ENCODE results near the gene RESF1. TPM values are rescaled to one million over a fixed set of nuclear protein-coding genes. Genes with fewer than 3 reads are reported as not detected.

Gene RESF1
- total RNA-seq (100 to 1,000 TPM; 541 to 583 TPM), polyA plus RNA-seq (100 to 1,000 TPM; 129 to 237 (median 154) TPM), total RNA-seq (396 to 1,385 (median 531) reads per million in 6 experiments)

- DNase-seq (peak; percentile 68 to 92 (median 84)), ATAC-seq (peak; percentile 76 to 80)
- peaks cover 30 to 44% (median 42%) of the 10 kb centered on the region in 3 donors for H3K36me3 Mint-ChIP-seq
- peaks cover 36 to 80% (median 69%) of the 10 kb centered on the region in 4 donors for H3K4me1 Mint-ChIP-seq
- H3K27me3 Mint-ChIP-seq = no peaks in the 10 kb centered on the region
- peak within 1 kb of the TSS; percentile 93 to 99 (median 97) for H3K4me3 Mint-ChIP-seq
- POLR2A ChIA-PET = interaction anchor here (0.6 to 4.6 kb wide), 45 partner anchors 9 to 635 kb away, joined by 3 to 112 read pairs (median 6); partner anchors contain the start of genes AMN1 and ETFBKMT
- peak within 1 kb of the TSS; percentile 94 to 99 (median 97) for H3K27ac Mint-ChIP-seq
- H3K9me3 Mint-ChIP-seq = peaks cover 0 to 2% (median 0%) of the 10 kb centered on the region in 9 donors
Observed at GRCh38 chr12:31959161-31959700, at the start of gene RESF1. Gene RESF1, plus strand, starts transcription at chr12:31959415. Its CDS starts 21,541 bp downstream, at chr12:31980956.

DNA sequence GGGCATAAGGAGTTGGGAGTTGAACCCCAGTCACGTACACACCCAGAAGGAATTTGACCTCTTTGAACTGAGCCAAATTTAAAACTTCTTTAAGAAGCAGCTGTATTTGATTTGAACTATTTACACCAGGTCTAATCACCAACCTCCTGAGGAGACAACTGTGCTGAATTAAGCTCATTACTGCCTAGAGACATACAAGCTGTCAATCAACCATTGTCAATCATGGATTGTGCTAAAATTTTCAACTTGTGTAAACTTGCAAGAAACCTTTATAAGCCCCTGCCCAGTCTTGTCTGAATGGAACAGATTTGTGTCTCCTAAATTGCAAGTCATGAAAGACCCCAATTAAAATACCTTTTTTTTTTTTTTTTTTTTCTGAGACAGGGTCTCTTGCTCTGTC is 44.3 kb upstream of the RESF1 start:
- Mint-ChIP-seq H3K27me3 (no peaks in the 10 kb centered on the region), H3K4me3 (no peak overlapping the region), H3K4me1 (peaks cover 0 to 3% (median 1%) of the 10 kb centered on the region in 4 donors), H3K9me3 (peaks cover 0 to 27% (median 8%) of the 10 kb centered on the region in 9 donors), H3K27ac (peak overlapping the region in 1 of 10 donors; percentile 13), H3K36me3 (peaks cover 0 to 19% (median 5%) of the 10 kb centered on the region in 3 donors)
- POLR2A ChIA-PET = interaction anchor here (0.8 kb wide), 1 partner anchor 39 kb away, joined by 7 read pairs; no protein-coding TSS in a partner anchor
- DNase-seq (no peak), ATAC-seq (no peak)

DNA sequence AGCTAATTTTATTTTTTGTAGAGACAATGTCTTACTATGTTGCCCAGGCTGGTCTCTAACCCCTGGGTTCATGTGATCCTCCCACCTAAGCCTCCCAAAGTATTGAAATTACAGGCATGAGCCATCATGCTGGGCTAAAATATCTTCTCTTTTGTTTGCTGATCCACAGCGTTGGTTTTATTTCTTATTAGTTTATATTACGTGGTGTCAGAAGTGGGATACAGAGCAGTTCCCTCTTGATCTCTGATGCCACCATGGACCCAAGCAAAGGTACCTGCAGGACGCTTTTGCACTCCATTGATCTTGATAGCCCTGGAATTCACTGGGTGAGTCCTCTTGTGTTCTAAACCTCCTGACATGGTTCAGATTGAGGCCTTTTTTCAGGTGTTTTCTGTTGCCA is 43.8 kb upstream of the RESF1 start:
- peaks cover 0 to 28% (median 3%) of the 10 kb centered on the region in 9 donors for H3K9me3 Mint-ChIP-seq
- ATAC-seq (no peak), DNase-seq (no peak)
- no peak overlapping the region for H3K27ac Mint-ChIP-seq
- H3K4me3 Mint-ChIP-seq = no peak overlapping the region
- POLR2A ChIA-PET = interaction anchor here (0.8 to 1.4 kb wide), 2 partner anchors 25 to 38 kb away, joined by 4 to 7 read pairs; no protein-coding TSS in a partner anchor
- H3K4me1 Mint-ChIP-seq = peaks cover 0 to 3% (median 1%) of the 10 kb centered on the region in 4 donors
- H3K27me3 Mint-ChIP-seq = no peaks in the 10 kb centered on the region
- H3K36me3 Mint-ChIP-seq = peaks cover 0 to 19% (median 5%) of the 10 kb centered on the region in 3 donors

GRCh38 chr12:31922341-31923062 is 36.7 kb upstream of the RESF1 start:
- H3K36me3 Mint-ChIP-seq = peaks cover 0 to 27% (median 25%) of the 10 kb centered on the region in 3 donors
- POLR2A ChIA-PET = interaction anchor here (0.6 to 1.1 kb wide), 2 partner anchors 10 to 41 kb away, joined by 3 read pairs; no protein-coding TSS in a partner anchor
- peak overlapping the region in 4 of 10 donors; percentile 18 to 89 (median 52) for H3K27ac Mint-ChIP-seq
- peaks cover 3 to 9% (median 3%) of the 10 kb centered on the region in 4 donors for H3K4me1 Mint-ChIP-seq
- H3K9me3 Mint-ChIP-seq = peaks cover 0 to 51% (median 12%) of the 10 kb centered on the region in 9 donors
- ATAC-seq (no peak), DNase-seq (peak in 1 of 10 donors; percentile 16)
- H3K4me3 Mint-ChIP-seq = no peak overlapping the region
- H3K27me3 Mint-ChIP-seq = no peaks in the 10 kb centered on the region

DNA sequence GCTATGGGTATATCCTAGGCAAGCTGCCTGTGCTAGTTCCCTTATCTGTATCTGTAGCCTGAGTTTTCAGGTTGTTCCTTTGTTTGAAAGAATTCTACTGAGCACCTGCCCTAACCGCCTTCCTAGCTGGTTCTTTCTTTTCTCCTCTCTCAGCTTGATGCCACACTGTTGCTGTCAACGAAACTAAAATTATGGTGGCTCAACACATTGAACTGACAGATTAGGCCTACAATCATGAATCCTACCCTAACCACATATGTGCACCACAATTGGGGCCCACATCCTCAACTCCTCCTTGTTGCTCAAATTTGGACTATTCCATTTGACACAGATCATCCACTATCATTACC is 36.2 kb upstream of the RESF1 start:
- ATAC-seq (no peak), DNase-seq (peak in 1 of 10 donors; percentile 6)
- Mint-ChIP-seq H3K9me3 (peaks cover 0 to 50% (median 12%) of the 10 kb centered on the region in 9 donors), H3K27ac (peak overlapping the region in 5 of 10 donors; percentile 42 to 89 (median 61)), H3K36me3 (peaks cover 0 to 28% (median 25%) of the 10 kb centered on the region in 3 donors), H3K4me3 (peak overlapping the region in 1 of 10 donors; percentile 28), H3K27me3 (no peaks in the 10 kb centered on the region), H3K4me1 (peaks cover 6 to 13% (median 7%) of the 10 kb centered on the region in 4 donors)
- POLR2A ChIA-PET = interaction anchor here (0.6 to 1.3 kb wide), 4 partner anchors 9 to 82 kb away, joined by 3 to 6 read pairs (median 4); no protein-coding TSS in a partner anchor

DNA sequence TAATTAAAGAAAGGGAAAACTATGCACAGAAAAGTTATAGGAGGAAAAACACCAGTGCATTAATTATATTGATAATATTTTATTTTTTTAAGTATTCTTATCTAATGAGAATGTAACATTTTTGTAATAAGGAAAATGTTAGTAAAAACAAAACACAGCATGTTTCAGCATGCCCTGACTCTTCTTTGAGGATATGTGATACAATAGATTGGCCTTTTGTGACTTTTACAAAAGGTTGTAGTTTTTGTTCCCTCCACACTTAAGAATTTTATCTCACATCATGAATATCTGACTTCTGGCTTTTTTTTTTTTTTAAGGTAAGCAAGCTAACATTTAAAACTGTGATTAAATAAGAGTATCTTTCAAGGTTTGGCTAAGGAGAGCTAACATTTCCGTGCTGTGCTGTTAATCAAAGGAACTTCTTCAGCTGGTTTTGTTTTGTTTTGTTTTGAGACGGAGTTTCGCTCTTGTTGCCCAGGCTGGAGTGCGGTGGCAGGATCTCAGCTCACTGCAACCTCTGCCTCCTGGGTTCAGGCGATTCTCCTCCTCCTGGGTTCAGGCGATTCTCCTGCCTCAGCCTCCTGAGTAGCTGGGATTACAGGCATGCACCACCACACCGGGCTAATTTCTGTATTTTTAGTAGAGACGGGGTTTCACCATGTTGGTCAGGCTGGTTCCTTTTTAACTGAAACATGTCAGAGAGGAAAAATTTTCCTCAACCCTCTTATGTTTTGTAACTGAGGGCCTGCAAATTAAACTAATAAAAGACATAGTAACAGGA is 30.8 kb upstream of the RESF1 start:
- peak in 6 of 10 donors; percentile 7 to 64 (median 30) for DNase-seq
- Mint-ChIP-seq H3K4me3 (peak overlapping the region; percentile 76 to 95 (median 88)), H3K4me1 (peaks cover 21 to 63% (median 55%) of the 10 kb centered on the region in 4 donors), H3K36me3 (peaks cover 0 to 15% (median 13%) of the 10 kb centered on the region in 3 donors), H3K27ac (peak overlapping the region; percentile 92 to 99 (median 98)), H3K27me3 (no peaks in the 10 kb centered on the region), H3K9me3 (peaks cover 0 to 33% (median 12%) of the 10 kb centered on the region in 9 donors)
- peak; percentile 90 to 91 for ATAC-seq
- POLR2A ChIA-PET = interaction anchor here (0.6 to 1.9 kb wide), 16 partner anchors 13 to 269 kb away, joined by 3 to 31 read pairs (median 4); partner anchors contain the start of genes ETFBKMT and RESF1

GRCh38 chr12:31929027-31929526 is 30.1 kb upstream of the RESF1 start:
- Mint-ChIP-seq H3K36me3 (peaks cover 0 to 8% (median 7%) of the 10 kb centered on the region in 3 donors), H3K9me3 (peaks cover 0 to 31% (median 9%) of the 10 kb centered on the region in 9 donors), H3K27ac (peak overlapping the region; percentile 92 to 99 (median 98)), H3K4me1 (peaks cover 22 to 68% (median 59%) of the 10 kb centered on the region in 4 donors), H3K27me3 (no peaks in the 10 kb centered on the region), H3K4me3 (peak overlapping the region; percentile 76 to 95 (median 88))
- DNase-seq = no peak
- peak; percentile 18 to 20 for ATAC-seq
- POLR2A ChIA-PET = interaction anchor here (0.6 to 1.9 kb wide), 11 partner anchors 13 to 135 kb away, joined by 3 to 31 read pairs (median 4); partner anchors contain the start of gene RESF1

- Mint-ChIP-seq H3K9me3 (peaks cover 0 to 17% (median 5%) of the 10 kb centered on the region in 9 donors), H3K27me3 (no peaks in the 10 kb centered on the region), H3K4me3 (peak overlapping the region in 4 of 10 donors; percentile 2 to 64 (median 36)), H3K36me3 (peaks cover 0 to 10% (median 3%) of the 10 kb centered on the region in 3 donors), H3K27ac (peak overlapping the region in 9 of 10 donors; percentile 49 to 99 (median 58)), H3K4me1 (peaks cover 23 to 72% (median 63%) of the 10 kb centered on the region in 4 donors)
- ATAC-seq (no peak), DNase-seq (peak in 1 of 10 donors; percentile 33)
- POLR2A ChIA-PET = interaction anchor here (0.9 to 4.1 kb wide), 8 partner anchors 8 to 42 kb away, joined by 3 to 26 read pairs (median 4); partner anchors contain the start of gene RESF1
Observed at GRCh38 chr12:31931796-31932715, 27.2 kb upstream of the RESF1 start.

DNA sequence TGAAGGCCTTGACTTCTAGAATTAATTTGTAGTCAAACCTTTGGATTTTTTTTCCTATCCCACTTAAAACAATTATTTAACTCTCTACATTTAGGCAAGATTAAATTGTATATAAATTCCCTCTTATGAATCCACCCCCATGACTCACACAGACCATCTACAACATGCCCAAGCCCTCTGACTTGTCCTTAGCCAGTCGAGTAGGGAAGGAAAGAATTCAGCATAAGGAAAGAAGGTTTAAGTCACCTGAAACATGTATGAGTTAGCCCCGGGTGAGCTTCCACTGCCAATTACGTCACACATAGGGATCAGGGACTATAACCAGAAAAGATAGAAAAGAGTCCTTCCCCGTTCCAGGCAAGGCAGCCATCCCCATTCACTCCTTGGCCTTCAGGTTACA is 14.9 kb upstream of the RESF1 start:
- DNase-seq (no peak), ATAC-seq (no peak)
- Mint-ChIP-seq H3K9me3 (peaks cover 0 to 65% (median 27%) of the 10 kb centered on the region in 9 donors), H3K36me3 (peaks cover 0 to 33% (median 17%) of the 10 kb centered on the region in 3 donors), H3K4me1 (peaks cover 0 to 6% (median 2%) of the 10 kb centered on the region in 4 donors), H3K4me3 (no peak overlapping the region), H3K27me3 (no peaks in the 10 kb centered on the region), H3K27ac (no peak overlapping the region)
- POLR2A ChIA-PET = no interaction called here

DNA sequence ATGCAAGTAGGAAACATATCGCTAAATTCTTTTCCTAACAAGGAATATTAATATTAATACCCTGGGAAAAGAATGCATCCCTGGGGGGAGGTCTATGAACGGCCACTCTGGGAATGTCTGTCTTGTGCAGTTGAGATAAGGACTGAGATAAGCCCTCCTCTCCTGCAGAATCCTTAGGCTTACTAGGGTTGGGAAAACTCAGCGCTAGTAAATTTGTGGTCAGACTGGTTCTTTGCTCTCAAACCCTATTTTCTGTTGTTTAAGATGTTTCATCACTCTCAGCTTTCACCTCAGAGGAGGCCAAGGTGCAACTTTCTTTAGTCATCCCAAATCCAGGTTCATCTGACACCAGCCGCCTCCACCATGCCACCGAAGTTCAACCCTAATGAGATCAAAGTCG is 11.2 kb upstream of the RESF1 start:
- Mint-ChIP-seq H3K27me3 (no peaks in the 10 kb centered on the region), H3K27ac (no peak overlapping the region), H3K9me3 (peaks cover 0 to 54% (median 28%) of the 10 kb centered on the region in 9 donors), H3K4me3 (no peak overlapping the region), H3K4me1 (peaks cover 10 to 28% (median 20%) of the 10 kb centered on the region in 4 donors), H3K36me3 (peaks cover 0 to 27% (median 20%) of the 10 kb centered on the region in 3 donors)
- POLR2A ChIA-PET = no interaction called here
- ATAC-seq (no peak), DNase-seq (no peak)

Measured in naive thymus-derived CD8-positive, alpha-beta T cell (primary cell).